Measurements from ENCODE around the gene BTF3L4.
"Not testable (repeated sequence)": the region's sequence is repeated elsewhere in the genome, so short reads cannot be mapped to it uniquely, and the experiment has no call there.

The BTF3L4 gene

GRCh38 chr1:52056163-52056936 lies at the start of gene BTF3L4:
Gene BTF3L4 (plus strand): TSS chr1:52056295. CDS start chr1:52059848, 3,553 bp downstream.
- peak; percentile 96 for DNase-seq

GRCh38 chr1:52007215-52008002 lies 48.7 kb upstream of the BTF3L4 start:
- DNase-seq, result no peak

DNA sequence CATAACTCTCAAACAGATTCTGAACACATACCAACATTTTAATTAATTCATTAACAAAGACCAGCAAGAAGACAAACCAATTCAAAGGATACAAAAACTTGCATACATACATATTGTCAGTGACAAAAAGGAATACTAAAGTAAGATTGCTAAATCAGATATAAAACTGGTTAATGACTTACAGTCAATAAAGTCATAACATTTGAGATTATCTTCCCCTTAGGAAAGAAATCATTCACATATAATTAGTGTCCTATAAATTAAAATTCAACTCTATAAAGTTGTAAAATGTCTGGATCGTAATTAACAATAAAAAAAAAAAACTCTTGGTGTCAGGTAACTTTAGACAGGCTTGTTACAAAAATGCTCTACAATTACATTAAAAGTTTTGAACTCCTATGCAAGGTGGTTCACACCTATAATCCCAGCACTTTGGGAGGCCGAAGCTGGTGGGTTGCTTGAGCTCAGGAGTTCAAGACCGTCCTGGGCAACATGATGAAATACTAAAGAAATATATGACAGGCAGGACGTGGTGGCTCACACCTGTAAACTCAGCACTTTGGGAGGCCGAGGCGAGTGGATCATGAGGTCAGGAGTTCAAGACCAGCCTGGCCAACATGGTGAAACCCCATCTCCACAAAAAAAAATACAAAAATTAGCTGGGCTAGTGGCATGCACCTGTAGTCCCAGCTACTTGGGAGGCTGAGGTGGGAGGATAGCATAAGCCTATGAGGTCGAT lies 47.9 kb upstream of the BTF3L4 start:
- DNase-seq, result no peak

GRCh38 chr1:52022133-52022532 lies 34.0 kb upstream of the BTF3L4 start:
- no peak for DNase-seq

DNA sequence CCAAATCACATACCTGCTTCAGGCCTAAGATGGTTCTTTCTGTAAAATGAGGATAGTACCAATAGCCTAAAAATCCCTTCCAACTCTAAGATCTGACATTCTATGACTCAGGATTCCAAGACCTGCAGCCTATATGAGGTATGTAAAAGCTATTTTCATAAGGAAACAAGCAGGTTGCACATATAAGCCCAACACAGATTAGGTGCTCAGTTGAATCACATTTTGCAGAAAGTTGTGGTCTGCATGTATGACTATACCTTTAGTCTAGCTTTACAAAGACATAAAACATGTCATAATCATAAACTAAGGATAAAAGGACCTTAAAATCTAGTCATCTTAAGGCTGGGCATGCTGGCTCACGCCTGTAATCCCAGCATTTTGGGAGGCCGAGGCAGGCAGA lies 29.8 kb upstream of the BTF3L4 start:
- DNase-seq, result no peak

- DNase-seq, result no peak
These were observed 27.8 kb upstream of the BTF3L4 start for GRCh38 chr1:52028328-52028727.

DNA sequence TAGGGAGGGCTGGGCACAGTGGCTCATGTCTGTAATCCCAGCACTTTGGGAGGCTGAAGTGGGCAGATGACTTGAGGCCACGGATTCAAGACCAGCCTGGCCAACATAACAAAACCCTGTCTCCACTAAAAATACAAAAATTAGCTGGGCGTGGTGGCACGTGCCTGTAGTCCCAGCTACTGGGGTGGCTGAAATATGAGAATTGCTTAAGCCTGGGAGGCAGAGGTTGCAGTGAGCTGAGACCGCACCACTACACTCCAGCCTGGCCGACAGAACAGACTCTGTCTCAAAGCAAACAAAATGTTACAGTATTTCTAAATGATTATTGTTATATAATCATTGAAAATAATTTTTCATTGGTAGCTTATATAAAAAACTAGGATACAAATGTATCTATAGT lies 27.3 kb upstream of the BTF3L4 start:
- DNase-seq, result not testable (repeated sequence)

DNA sequence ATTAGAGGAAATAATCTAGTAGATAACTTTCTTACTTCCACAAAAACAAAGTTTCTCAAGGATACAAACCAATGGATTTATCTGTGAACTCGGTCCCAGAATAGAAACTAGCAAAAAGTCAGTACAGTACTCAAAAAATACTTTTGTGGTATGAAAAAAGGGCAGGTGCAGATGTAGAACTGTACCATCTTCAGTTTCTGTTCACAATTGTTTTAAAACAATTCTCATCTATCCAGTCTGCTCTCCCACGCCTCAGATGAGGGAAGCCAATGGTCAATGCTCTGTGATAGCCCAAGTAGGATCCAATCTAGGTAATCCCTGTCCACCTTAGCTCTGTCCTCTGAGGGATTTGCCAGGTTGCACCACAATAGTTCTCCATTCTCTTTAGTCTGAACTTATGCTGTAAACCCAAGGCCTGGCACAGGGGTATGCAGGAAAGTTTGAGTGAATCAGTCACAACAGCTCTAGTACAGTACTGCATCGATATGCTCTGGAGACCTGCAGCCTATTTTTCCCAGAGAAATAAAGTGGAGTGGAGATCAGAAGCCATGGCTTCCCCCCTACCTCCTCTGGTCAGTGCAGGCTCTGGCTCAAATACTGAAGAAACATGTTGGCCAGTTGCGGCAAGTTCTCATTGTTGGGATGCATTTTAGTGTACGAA lies 23.8 kb upstream of the BTF3L4 start:
- DNase-seq, result peak; percentile 65

DNA sequence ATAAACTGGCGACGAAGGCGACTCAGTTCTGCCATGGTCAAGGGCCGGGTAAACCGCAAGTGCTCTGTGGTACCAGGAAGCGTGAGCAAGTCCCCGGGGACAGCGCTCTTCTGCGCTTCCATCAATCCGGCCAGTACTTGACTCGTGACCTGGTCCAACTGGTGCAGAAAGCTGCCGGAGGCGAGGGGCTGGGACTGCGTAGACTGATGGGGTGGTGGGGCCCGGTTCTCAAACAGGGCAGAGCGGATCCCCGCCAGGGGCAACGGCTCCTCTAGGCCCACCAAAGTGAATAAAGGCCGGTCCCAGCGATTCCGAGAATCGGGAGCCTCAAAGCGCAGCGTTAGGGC lies 23.3 kb upstream of the BTF3L4 start:
- peak; percentile 65 for DNase-seq

- DNase-seq, result peak; percentile 87
These were observed 22.7 kb upstream of the BTF3L4 start, which contains the start of gene KTI12 for GRCh38 chr1:52033190-52034049. Gene KTI12 (minus strand): TSS chr1:52033810. CDS start chr1:52033761, 49 bp downstream.

DNA sequence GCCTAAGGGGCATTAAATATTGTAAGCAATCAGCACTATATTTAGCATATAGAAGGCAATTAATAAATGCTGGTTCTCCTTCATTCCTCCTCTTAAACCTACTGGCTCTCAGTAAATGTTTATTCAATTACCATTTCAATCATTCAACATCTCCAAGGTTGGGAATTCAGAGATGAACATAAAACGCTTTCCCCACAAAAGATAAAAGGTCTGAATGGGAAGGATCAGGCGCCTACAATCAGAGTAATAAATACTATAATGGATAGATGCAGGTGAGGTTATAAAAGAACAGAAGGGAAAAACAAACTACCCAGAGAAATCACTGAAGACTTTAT lies 22.1 kb upstream of the BTF3L4 start:
- DNase-seq, result no peak

DNA sequence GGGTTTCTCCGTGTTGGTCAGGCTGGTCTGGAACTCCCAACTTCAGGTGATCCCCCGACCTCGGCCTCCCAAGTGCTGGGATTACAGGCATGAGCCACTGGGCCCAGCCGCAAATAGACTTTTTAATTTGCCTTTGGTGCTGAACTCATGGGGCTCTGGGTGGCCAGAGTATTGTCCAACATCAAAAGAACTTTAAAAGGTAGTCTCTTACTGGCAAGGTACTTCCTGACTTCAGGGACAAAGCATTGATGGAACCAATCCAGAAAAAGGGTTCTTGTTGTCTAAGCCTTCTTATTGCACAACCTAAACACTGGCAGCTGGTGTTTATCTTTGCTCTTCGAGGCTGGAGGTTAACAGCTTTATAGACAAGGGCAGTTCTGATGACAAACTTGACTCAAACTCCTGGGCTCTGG lies 18.7 kb upstream of the BTF3L4 start:
- no peak for DNase-seq

- no peak for DNase-seq
These were observed 18.2 kb upstream of the BTF3L4 start for GRCh38 chr1:52037909-52038308.

GRCh38 chr1:52041551-52042185 lies 14.4 kb upstream of the BTF3L4 start:
- DNase-seq, result no peak

- DNase-seq, result no peak
These were observed 10.9 kb upstream of the BTF3L4 start for GRCh38 chr1:52045236-52045635.

DNA sequence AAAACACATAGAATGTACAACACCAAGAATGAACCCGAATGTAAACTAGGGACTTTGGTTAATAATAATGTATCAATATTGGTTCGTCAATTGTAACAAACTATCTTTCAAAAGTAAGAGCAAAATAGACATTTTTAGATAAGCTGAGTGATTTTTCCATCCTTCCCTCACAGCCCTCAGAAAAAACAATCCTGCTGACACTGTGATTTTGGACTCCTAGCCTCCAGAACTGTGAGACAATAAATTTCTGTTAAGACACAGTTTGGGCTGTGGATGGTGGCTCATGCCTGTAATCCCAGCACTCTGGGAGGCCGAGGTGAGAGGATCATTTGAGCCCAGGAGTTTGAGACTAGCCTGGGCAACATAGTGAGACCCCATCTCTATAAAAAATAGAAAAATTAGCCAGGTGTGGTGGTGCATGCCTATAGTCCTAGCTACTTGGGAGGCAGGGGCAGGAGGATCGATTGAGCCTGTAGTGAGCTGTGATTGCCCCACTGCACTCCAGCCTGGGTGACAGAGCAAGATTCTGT lies 10.4 kb upstream of the BTF3L4 start:
- not testable (repeated sequence) for DNase-seq

DNA sequence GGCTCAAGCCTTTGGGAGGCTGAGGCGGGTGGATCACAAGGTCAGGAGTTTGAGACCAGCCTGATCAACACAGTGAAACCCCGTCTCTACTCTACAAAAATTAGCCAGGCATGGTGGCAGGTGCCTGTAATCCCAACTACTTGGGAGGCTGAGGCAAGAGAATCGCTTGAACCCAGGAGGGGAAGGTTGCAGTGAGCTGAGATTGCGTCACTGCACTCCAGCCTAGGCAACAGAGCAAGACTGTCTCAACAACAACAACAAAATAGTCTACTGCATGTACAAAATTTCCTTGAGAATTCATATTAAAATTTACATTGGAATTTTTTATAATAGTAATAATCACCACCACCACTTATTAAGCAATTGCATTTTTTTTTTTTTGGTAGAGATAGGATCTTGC lies 6.8 kb upstream of the BTF3L4 start:
- not testable (repeated sequence) for DNase-seq

GRCh38 chr1:52053862-52054261 lies 2.2 kb upstream of the BTF3L4 start:
- DNase-seq, result no peak

DNA sequence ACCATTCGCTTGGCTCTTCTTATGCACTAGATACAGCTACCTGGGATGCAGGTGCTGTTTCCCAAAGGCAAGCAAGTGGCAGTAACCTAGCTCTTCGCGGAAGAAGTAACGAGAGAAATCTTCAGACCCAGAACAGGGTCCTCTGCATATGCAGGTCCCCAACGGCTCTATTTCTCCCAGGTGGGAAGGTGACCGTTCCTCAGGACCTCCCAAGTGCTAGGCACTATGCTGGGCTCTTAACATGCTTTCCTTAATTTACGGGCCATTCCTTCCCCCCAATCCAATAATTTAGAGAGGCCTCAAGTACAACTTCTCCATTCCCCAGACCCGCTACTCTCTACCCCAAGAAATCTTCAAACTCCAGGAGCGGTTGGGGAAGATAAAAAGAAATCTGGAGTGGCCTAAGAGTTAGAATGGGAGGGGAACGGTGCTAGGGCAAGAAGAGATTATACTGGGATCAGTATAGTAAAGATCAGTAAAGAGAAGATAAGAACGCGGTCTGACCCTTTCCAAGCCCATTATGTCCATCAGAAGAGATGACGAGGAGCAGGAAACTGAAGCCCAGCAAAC lies 1.5 kb upstream of the BTF3L4 start:
- DNase-seq, result no peak

GRCh38 chr1:52055066-52055865 lies 829 bp upstream of the BTF3L4 start, which contains the start of gene TXNDC12:
Gene TXNDC12 (minus strand): TSS chr1:52055191. CDS start chr1:52055096, 95 bp downstream.
- peak; percentile 88 for DNase-seq

Data from DMS79 treated with DMSO at 0.1 percent for 48 hours (cell line).